ENCODE data around the gene THAP12.
A peak's percentile ranks its signal among the peaks of the same experiment; 100 is the strongest.

Gene THAP12

DNA sequence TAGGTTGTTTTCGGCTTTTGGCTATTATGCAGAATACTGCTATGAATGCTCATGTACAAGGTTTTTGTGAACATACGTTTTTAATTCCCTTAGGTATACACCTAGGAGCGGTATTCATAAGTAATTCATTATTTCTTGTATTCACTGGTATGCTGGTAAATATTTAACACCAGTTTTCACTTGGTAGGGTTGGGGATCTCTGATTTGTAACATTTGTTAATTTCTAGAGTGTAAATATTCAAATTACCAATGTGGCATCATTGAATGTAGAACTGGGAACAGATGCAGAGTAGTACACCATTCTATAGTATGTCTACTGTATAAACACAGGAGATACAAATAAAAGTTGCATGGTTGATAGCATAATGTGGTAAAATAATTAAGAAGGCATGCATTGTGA is 16.5 kb upstream of the THAP12 start:
- H3K36me3 ChIP-seq (ENCODE audit: control insufficient read depth in 1 of 2, insufficient read depth in 2 of 2, low read length in 2 of 2) = no peaks in the 10 kb centered on the region
- H3K4me3 ChIP-seq (ENCODE audit: low read depth in 1 of 2, low read length in 2 of 2) = no peak overlapping the region
- H3K4me1 ChIP-seq (ENCODE audit: control insufficient read depth in 1 of 2, insufficient read depth in 2 of 2, low read length in 2 of 2) = no peaks in the 10 kb centered on the region
- no peaks in the 10 kb centered on the region for H3K27me3 ChIP-seq (ENCODE audit: low read depth, low read length)
- no peaks in the 10 kb centered on the region for H3K9me3 ChIP-seq (ENCODE audit: control insufficient read depth in 1 of 2, low read length in 2 of 2)
- H3K27ac ChIP-seq (ENCODE audit: low read length) = no peak overlapping the region

GRCh38 chr11:76395296-76395695 is 14.4 kb upstream of the THAP12 start:
- Histone ChIP-seq H3K9me3 (ENCODE audit: control insufficient read depth in 1 of 2, low read length in 2 of 2) (no peaks in the 10 kb centered on the region), H3K36me3 (ENCODE audit: control insufficient read depth in 1 of 2, insufficient read depth in 2 of 2, low read length in 2 of 2) (no peaks in the 10 kb centered on the region), H3K4me1 (ENCODE audit: control insufficient read depth in 1 of 2, insufficient read depth in 2 of 2, low read length in 2 of 2) (peaks cover 0 to 5% of the 10 kb centered on the region in 2 donors), H3K27ac (ENCODE audit: low read length) (no peak overlapping the region), H3K27me3 (ENCODE audit: low read depth, low read length) (no peaks in the 10 kb centered on the region), H3K4me3 (ENCODE audit: low read depth in 1 of 2, low read length in 2 of 2) (no peak overlapping the region)

- no peaks in the 10 kb centered on the region for H3K36me3 ChIP-seq (ENCODE audit: control insufficient read depth in 1 of 2, insufficient read depth in 2 of 2, low read length in 2 of 2)
- H3K4me1 ChIP-seq (ENCODE audit: control insufficient read depth in 1 of 2, insufficient read depth in 2 of 2, low read length in 2 of 2) = peaks cover 0 to 5% of the 10 kb centered on the region in 2 donors
- no peaks in the 10 kb centered on the region for H3K27me3 ChIP-seq (ENCODE audit: low read depth, low read length)
- H3K27ac ChIP-seq (ENCODE audit: low read length) = no peak overlapping the region
- H3K4me3 ChIP-seq (ENCODE audit: low read depth in 1 of 2, low read length in 2 of 2) = no peak overlapping the region
- H3K9me3 ChIP-seq (ENCODE audit: control insufficient read depth in 1 of 2, low read length in 2 of 2) = no peaks in the 10 kb centered on the region
These were observed 13.5 kb upstream of the THAP12 start for GRCh38 chr11:76394411-76394810.

- Histone ChIP-seq H3K4me1 (ENCODE audit: control insufficient read depth in 1 of 2, insufficient read depth in 2 of 2, low read length in 2 of 2) (peaks cover 0 to 5% of the 10 kb centered on the region in 2 donors), H3K27me3 (ENCODE audit: low read depth, low read length) (no peaks in the 10 kb centered on the region), H3K9me3 (ENCODE audit: control insufficient read depth in 1 of 2, low read length in 2 of 2) (no peaks in the 10 kb centered on the region), H3K27ac (ENCODE audit: low read length) (no peak overlapping the region), H3K36me3 (ENCODE audit: control insufficient read depth in 1 of 2, insufficient read depth in 2 of 2, low read length in 2 of 2) (no peaks in the 10 kb centered on the region), H3K4me3 (ENCODE audit: low read depth in 1 of 2, low read length in 2 of 2) (no peak overlapping the region)
These were observed 11.9 kb upstream of the THAP12 start for GRCh38 chr11:76392870-76393269.

DNA sequence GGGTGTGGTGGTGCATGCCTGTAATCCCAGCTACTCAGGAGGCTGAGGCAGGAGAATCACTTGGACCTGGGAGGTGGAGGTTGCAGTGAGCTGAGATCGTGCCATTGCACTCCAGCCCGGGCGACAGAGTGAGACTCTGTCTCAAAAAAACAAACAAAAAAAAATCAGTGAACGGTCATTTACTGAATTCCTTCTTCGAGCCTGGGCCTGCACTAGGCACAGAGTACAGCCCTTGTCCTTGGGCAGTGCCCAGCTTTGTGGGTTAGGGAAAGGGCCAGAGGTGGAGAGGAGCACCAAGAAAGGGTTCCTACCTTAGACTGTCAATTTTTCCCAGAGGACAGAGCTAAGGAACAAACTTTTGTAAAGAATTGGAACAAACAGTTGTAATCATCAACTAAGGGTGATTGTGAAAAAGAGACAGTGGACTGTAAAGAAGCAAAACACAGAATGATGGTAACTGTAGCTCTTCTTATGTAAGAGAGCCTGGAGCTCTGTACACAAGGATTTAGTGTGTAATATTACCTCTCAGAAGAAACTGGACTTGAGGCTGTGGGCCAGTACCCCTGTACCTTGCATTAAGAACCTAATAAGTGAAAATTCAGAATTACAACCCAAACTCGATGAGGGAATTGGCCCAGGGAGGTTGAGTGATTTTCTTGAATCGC is 11.0 kb upstream of the THAP12 start:
- no peaks in the 10 kb centered on the region for H3K27me3 ChIP-seq (ENCODE audit: low read depth, low read length)
- H3K4me1 ChIP-seq (ENCODE audit: control insufficient read depth in 1 of 2, insufficient read depth in 2 of 2, low read length in 2 of 2) = peaks cover 0 to 5% of the 10 kb centered on the region in 2 donors
- no peak overlapping the region for H3K4me3 ChIP-seq (ENCODE audit: low read depth in 1 of 2, low read length in 2 of 2)
- H3K27ac ChIP-seq (ENCODE audit: low read length) = no peak overlapping the region
- H3K9me3 ChIP-seq (ENCODE audit: control insufficient read depth in 1 of 2, low read length in 2 of 2) = no peaks in the 10 kb centered on the region
- H3K36me3 ChIP-seq (ENCODE audit: control insufficient read depth in 1 of 2, insufficient read depth in 2 of 2, low read length in 2 of 2) = no peaks in the 10 kb centered on the region

- Histone ChIP-seq H3K27me3 (ENCODE audit: low read depth, low read length) (no peaks in the 10 kb centered on the region), H3K27ac (ENCODE audit: low read length) (no peak overlapping the region), H3K4me1 (ENCODE audit: control insufficient read depth in 1 of 2, insufficient read depth in 2 of 2, low read length in 2 of 2) (peaks cover 0 to 5% of the 10 kb centered on the region in 2 donors), H3K4me3 (ENCODE audit: low read depth in 1 of 2, low read length in 2 of 2) (no peak overlapping the region), H3K36me3 (ENCODE audit: control insufficient read depth in 1 of 2, insufficient read depth in 2 of 2, low read length in 2 of 2) (no peaks in the 10 kb centered on the region), H3K9me3 (ENCODE audit: control insufficient read depth in 1 of 2, low read length in 2 of 2) (no peaks in the 10 kb centered on the region)
These were observed 10.1 kb upstream of the THAP12 start for GRCh38 chr11:76391021-76391420.

GRCh38 chr11:76388408-76388807 is 7.5 kb upstream of the THAP12 start:
- H3K27me3 ChIP-seq (ENCODE audit: low read depth, low read length) = no peaks in the 10 kb centered on the region
- H3K9me3 ChIP-seq (ENCODE audit: control insufficient read depth in 1 of 2, low read length in 2 of 2) = no peaks in the 10 kb centered on the region
- H3K4me1 ChIP-seq (ENCODE audit: control insufficient read depth in 1 of 2, insufficient read depth in 2 of 2, low read length in 2 of 2) = peaks cover 0 to 5% of the 10 kb centered on the region in 2 donors
- no peak overlapping the region for H3K4me3 ChIP-seq (ENCODE audit: low read depth in 1 of 2, low read length in 2 of 2)
- H3K27ac ChIP-seq (ENCODE audit: low read length) = no peak overlapping the region
- H3K36me3 ChIP-seq (ENCODE audit: control insufficient read depth in 1 of 2, insufficient read depth in 2 of 2, low read length in 2 of 2) = peaks cover 0 to 5% of the 10 kb centered on the region in 2 donors

DNA sequence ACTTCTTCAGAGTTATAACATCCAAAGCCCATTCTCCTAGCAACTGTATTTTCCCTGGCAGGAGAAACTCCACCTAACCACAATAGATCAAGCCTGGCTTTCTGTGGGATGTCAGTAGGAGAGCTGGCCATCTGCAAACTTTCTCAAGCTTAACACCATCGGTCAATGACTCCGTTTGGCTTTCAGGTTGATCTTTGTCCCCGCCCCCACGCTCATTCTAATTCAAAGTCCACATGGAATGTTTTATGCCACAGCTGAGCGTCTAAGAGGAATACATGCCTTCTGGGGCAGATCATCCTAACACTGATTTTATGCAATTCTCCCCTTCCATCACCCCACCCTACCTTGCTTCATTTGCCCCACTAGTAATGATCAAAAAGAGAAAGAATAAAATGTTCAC is 5.0 kb upstream of the THAP12 start:
- Histone ChIP-seq H3K36me3 (ENCODE audit: control insufficient read depth in 1 of 2, insufficient read depth in 2 of 2, low read length in 2 of 2) (peaks cover 0 to 5% of the 10 kb centered on the region in 2 donors), H3K27me3 (ENCODE audit: low read depth, low read length) (no peaks in the 10 kb centered on the region), H3K4me3 (ENCODE audit: low read depth in 1 of 2, low read length in 2 of 2) (no peak overlapping the region), H3K9me3 (ENCODE audit: control insufficient read depth in 1 of 2, low read length in 2 of 2) (no peaks in the 10 kb centered on the region), H3K27ac (ENCODE audit: low read length) (no peak overlapping the region), H3K4me1 (ENCODE audit: control insufficient read depth in 1 of 2, insufficient read depth in 2 of 2, low read length in 2 of 2) (peaks cover 6 to 20% of the 10 kb centered on the region in 2 donors)

DNA sequence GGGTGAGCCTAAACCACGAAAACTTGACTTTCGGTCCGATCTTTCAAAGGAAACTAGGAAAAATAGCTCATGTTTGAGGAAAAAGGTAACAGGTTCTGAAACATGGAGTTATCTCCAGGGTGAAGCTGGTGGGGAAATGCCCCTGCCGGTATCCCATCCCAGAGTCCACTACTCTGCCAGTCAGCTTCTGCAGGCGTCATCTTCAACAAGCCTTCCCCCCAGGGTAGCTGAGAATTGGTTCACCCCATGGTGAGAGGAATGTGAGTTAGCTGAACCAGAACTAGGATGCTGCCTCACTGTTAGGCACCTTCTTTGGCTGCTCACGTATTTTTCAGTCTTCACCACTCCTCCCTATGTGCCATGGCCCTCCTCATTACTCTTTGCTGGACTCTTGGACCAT is 1.3 kb upstream of the THAP12 start:
- Histone ChIP-seq H3K9me3 (ENCODE audit: control insufficient read depth in 1 of 2, low read length in 2 of 2) (no peaks in the 10 kb centered on the region), H3K4me1 (ENCODE audit: control insufficient read depth in 1 of 2, insufficient read depth in 2 of 2, low read length in 2 of 2) (peaks cover 11 to 31% of the 10 kb centered on the region in 2 donors), H3K27me3 (ENCODE audit: low read depth, low read length) (no peaks in the 10 kb centered on the region), H3K4me3 (ENCODE audit: low read depth in 1 of 2, low read length in 2 of 2) (peak overlapping the region in 1 of 2 donors; percentile 91), H3K27ac (ENCODE audit: low read length) (no peak overlapping the region), H3K36me3 (ENCODE audit: control insufficient read depth in 1 of 2, insufficient read depth in 2 of 2, low read length in 2 of 2) (peaks cover 0 to 5% of the 10 kb centered on the region in 2 donors)

DNA sequence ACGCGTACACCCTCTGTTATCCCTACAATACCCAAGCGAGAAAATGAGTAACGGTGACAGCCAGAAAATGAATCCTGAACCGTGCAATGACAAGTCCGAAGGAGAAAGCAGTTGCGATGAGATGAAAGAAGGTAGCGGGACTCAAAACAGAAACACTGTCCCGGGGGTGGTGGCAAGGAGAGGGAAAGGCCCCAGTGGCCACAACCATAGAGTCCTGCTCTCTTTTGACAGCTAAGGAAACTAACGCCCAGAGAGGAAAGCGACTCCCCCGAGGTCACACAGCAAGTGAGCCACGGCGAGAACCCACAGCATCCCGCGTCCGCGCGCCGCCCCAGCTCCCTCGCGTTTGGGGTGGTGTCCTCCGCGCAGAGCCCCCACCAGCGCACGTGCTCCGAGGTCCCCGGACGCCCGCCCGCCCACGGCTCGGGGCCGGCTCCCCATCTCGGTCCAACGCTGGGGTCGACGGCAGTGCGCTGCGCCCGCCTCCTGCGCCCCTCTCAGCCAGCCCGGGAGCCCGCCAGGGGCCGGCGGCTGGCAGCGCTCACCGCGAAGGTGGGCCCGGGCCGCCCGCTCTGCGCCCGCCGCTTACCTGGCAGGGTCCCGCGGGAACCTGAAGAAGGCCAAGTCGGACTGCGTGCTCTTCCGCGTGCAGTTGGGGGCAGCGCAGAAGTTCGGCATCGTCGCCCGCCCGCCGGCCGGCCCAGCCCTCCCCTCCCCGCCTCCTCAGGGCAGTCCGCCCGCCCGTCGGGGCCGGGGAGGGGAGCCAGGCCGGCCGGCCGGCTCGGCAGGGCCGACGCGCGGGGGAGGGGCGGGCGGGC is 564 bp downstream of the THAP12 start:
- H3K27ac ChIP-seq (ENCODE audit: low read length) = peak overlapping the region; percentile 28

GRCh38 chr11:76379807-76380158 is 1.1 kb downstream of the THAP12 start:
- Histone ChIP-seq H3K4me1 (ENCODE audit: control insufficient read depth in 1 of 2, insufficient read depth in 2 of 2, low read length in 2 of 2) (peaks cover 11 to 40% of the 10 kb centered on the region in 2 donors), H3K9me3 (ENCODE audit: control insufficient read depth in 1 of 2, low read length in 2 of 2) (no peaks in the 10 kb centered on the region), H3K27me3 (ENCODE audit: low read depth, low read length) (no peaks in the 10 kb centered on the region), H3K4me3 (ENCODE audit: low read depth in 1 of 2, low read length in 2 of 2) (peak overlapping the region; percentile 82 to 91), H3K36me3 (ENCODE audit: control insufficient read depth in 1 of 2, insufficient read depth in 2 of 2, low read length in 2 of 2) (peaks cover 0 to 4% of the 10 kb centered on the region in 2 donors), H3K27ac (ENCODE audit: low read length) (peak overlapping the region; percentile 28)

More for the DNA sequence above, 564 bp downstream of the THAP12 start:
- Histone ChIP-seq H3K4me3 (ENCODE audit: low read depth in 1 of 2, low read length in 2 of 2) (peak overlapping the region; percentile 82 to 91), H3K27me3 (ENCODE audit: low read depth, low read length) (no peaks in the 10 kb centered on the region), H3K36me3 (ENCODE audit: control insufficient read depth in 1 of 2, insufficient read depth in 2 of 2, low read length in 2 of 2) (peaks cover 0 to 5% of the 10 kb centered on the region in 2 donors), H3K4me1 (ENCODE audit: control insufficient read depth in 1 of 2, insufficient read depth in 2 of 2, low read length in 2 of 2) (peaks cover 11 to 40% of the 10 kb centered on the region in 2 donors), H3K9me3 (ENCODE audit: control insufficient read depth in 1 of 2, low read length in 2 of 2) (no peaks in the 10 kb centered on the region)
